DOHH2 (cell line): ENCODE results near the gene PAPPA.

ENCODE experiments used
- CTCF ChIP-seq: fragments of 200-600 bp; sonication (generic); IDR thresholded peaks from one replicate; pipeline ENCODE4 v1.5.1; 2014; ENCODE audit warnings: antibody characterized with exemption, mild to moderate bottlenecking, low read depth, low read length; ENCODE audit not compliant: poor library complexity, severe bottlenecking
- EZH2phosphoT487 ChIP-seq: fragments of 200-600 bp; sonication (generic); IDR thresholded peaks from 2 replicates; pipeline ENCODE4 v1.6.1; 2017; ENCODE audit warnings: borderline replicate concordance, mild to moderate bottlenecking, antibody characterized with exemption, low read length, moderate library complexity, mixed read lengths

DNA sequence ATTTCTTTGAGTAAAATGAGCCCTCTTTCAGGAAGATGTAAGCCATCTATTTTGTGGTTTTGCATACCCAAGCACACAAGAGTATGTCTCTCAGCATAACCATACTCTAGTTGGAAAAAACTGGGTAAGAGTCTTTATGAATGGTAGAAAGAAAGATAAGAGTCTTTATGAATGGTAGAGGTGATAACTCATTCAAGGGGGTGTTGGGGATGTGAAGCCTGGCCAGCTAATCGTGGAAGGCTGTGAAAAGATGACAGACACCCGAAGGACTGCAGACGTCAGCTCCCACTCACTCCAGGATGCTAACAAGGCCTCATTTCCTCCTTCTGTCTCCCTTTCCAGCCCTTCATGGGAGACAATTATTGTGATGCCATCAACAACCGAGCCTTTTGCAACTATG is 228.5 kb downstream of the PAPPA start:
- TF ChIP-seq CTCF (no peak), EZH2phosphoT487 (no peak)
